ENCODE data around the gene TAS2R46.
"Not testable (repeated sequence)": the region's sequence is repeated elsewhere in the genome, so short reads cannot be mapped to it uniquely, and the experiment has no call there.

The TAS2R46 gene

GRCh38 chr12:11062194-11062593 lies at the start of gene TAS2R46:
Gene TAS2R46 (minus strand): TSS chr12:11062294. CDS start chr12:11062294, 0 bp downstream.
- DNase-seq, result not testable (repeated sequence)

GRCh38 chr12:11111213-11111612 lies 49.1 kb upstream of the TAS2R46 start:
- DNase-seq, result not testable (repeated sequence)

GRCh38 chr12:11108862-11109261 lies 46.8 kb upstream of the TAS2R46 start:
- no peak for DNase-seq
- TF ChIP-seq GATA1 (IDR thresholded peaks at IDR 0.05; ENCODE audit: low read depth, low read length), result no peak

- TF ChIP-seq POLR2A (IDR thresholded peaks at IDR 0.05; ENCODE audit: low read length) (no peak), GATA1 (IDR thresholded peaks at IDR 0.05; ENCODE audit: low read depth, low read length) (no peak)
- DNase-seq, result no peak
These were observed 45.6 kb upstream of the TAS2R46 start for GRCh38 chr12:11107719-11108118.

GRCh38 chr12:11106288-11106687 lies 44.2 kb upstream of the TAS2R46 start:
- no peak for TF ChIP-seq GATA1 (IDR thresholded peaks at IDR 0.05; ENCODE audit: low read depth, low read length)
- TF ChIP-seq POLR2A (IDR thresholded peaks at IDR 0.05; ENCODE audit: low read length), result no peak
- no peak for DNase-seq

- no peak for TF ChIP-seq POLR2A (IDR thresholded peaks at IDR 0.05; ENCODE audit: low read length)
- TF ChIP-seq GATA1 (IDR thresholded peaks at IDR 0.05; ENCODE audit: low read depth, low read length), result no peak
- no peak for DNase-seq
These were observed 43.5 kb upstream of the TAS2R46 start for GRCh38 chr12:11105546-11105945.

- DNase-seq, result not testable (repeated sequence)
These were observed 32.8 kb upstream of the TAS2R46 start for GRCh38 chr12:11094910-11095309.

GRCh38 chr12:11092128-11092527 lies 30.0 kb upstream of the TAS2R46 start, which contains the start of gene TAS2R43:
Gene TAS2R43 (minus strand): TSS chr12:11092313. CDS start chr12:11092229, 84 bp downstream.
- no peak for DNase-seq
- TF ChIP-seq GATA1 (IDR thresholded peaks at IDR 0.05; ENCODE audit: low read depth, low read length), result no peak
- no peak for TF ChIP-seq POLR2A (IDR thresholded peaks at IDR 0.05; ENCODE audit: low read length)

- TF ChIP-seq GATA1 (IDR thresholded peaks at IDR 0.05; ENCODE audit: low read depth, low read length), result no peak
- DNase-seq, result no peak
These were observed 27.2 kb upstream of the TAS2R46 start for GRCh38 chr12:11089246-11089645.

GRCh38 chr12:11085419-11085818 lies 23.3 kb upstream of the TAS2R46 start:
- no peak for DNase-seq
- TF ChIP-seq POLR2A (IDR thresholded peaks at IDR 0.05; ENCODE audit: low read length) (no peak), GATA1 (IDR thresholded peaks at IDR 0.05; ENCODE audit: low read depth, low read length) (no peak)

- DNase-seq, result no peak
- TF ChIP-seq GATA1 (IDR thresholded peaks at IDR 0.05; ENCODE audit: low read depth, low read length), result no peak
- TF ChIP-seq POLR2A (IDR thresholded peaks at IDR 0.05; ENCODE audit: low read length), result no peak
These were observed 19.9 kb upstream of the TAS2R46 start for GRCh38 chr12:11081987-11082386.

- TF ChIP-seq GATA1 (IDR thresholded peaks at IDR 0.05; ENCODE audit: low read depth, low read length) (no peak), POLR2A (IDR thresholded peaks at IDR 0.05; ENCODE audit: low read length) (no peak)
These were observed 16.2 kb upstream of the TAS2R46 start for GRCh38 chr12:11078246-11078645.

GRCh38 chr12:11075642-11076041 lies 13.5 kb upstream of the TAS2R46 start:
- no peak for DNase-seq
- TF ChIP-seq POLR2A (IDR thresholded peaks at IDR 0.05; ENCODE audit: low read length) (no peak), GATA1 (IDR thresholded peaks at IDR 0.05; ENCODE audit: low read depth, low read length) (no peak)

More at GRCh38 chr12:11078246-11078645, 16.2 kb upstream of the TAS2R46 start:
- no peak for DNase-seq

- DNase-seq, result no peak
These were observed 9.3 kb upstream of the TAS2R46 start for GRCh38 chr12:11071414-11071813.

GRCh38 chr12:11070999-11071398 lies 8.9 kb upstream of the TAS2R46 start:
- no peak for TF ChIP-seq POLR2A (IDR thresholded peaks at IDR 0.05; ENCODE audit: low read length)
- TF ChIP-seq GATA1 (IDR thresholded peaks at IDR 0.05; ENCODE audit: low read depth, low read length), result no peak
- no peak for DNase-seq

More at GRCh38 chr12:11071414-11071813, 9.3 kb upstream of the TAS2R46 start:
- TF ChIP-seq GATA1 (IDR thresholded peaks at IDR 0.05; ENCODE audit: low read depth, low read length) (no peak), POLR2A (IDR thresholded peaks at IDR 0.05; ENCODE audit: low read length) (no peak)

- no peak for TF ChIP-seq GATA1 (IDR thresholded peaks at IDR 0.05; ENCODE audit: low read depth, low read length)
- no peak for DNase-seq
These were observed 7.8 kb upstream of the TAS2R46 start for GRCh38 chr12:11069854-11070365.
